ENCODE data around the gene CCP110.

- TF ChIP-seq POLR2AphosphoS5 (IDR thresholded peaks at IDR 0.05; ENCODE audit: borderline replicate concordance, low read depth, low read length) (no peak), EZH2 (IDR thresholded peaks at IDR 0.05) (no peak)
These were observed 39.6 kb downstream of the CCP110 start for GRCh38 chr16:19563377-19563776.
